ENCODE data around the gene KLHL26.
A peak's percentile ranks its signal among the peaks of the same experiment; 100 is the strongest.

KLHL26 gene

GRCh38 chr19:18601875-18602274 lies 35.0 kb upstream of the KLHL26 start:
- DNase-seq = no peak

- no peak for DNase-seq
Observed at GRCh38 chr19:18603255-18603957, 33.4 kb upstream of the KLHL26 start.

- DNase-seq = no peak
Observed at GRCh38 chr19:18603958-18604819, 32.6 kb upstream of the KLHL26 start.

- no peak for DNase-seq
Observed at GRCh38 chr19:18604820-18605159, 32.0 kb upstream of the KLHL26 start.

GRCh38 chr19:18605196-18605545 lies 31.7 kb upstream of the KLHL26 start:
- no peak for DNase-seq

GRCh38 chr19:18605546-18606280 lies 31.1 kb upstream of the KLHL26 start:
- DNase-seq = no peak

- no peak for DNase-seq
Observed at GRCh38 chr19:18606281-18607225, 30.3 kb upstream of the KLHL26 start, which contains the start of gene CRLF1. TSS of gene CRLF1 (minus strand) at chr19:18606799. CDS start at chr19:18606656, 143 bp downstream.

- DNase-seq = no peak
Observed at GRCh38 chr19:18607226-18608101, 29.4 kb upstream of the KLHL26 start.

GRCh38 chr19:18608102-18608804 lies 28.6 kb upstream of the KLHL26 start:
- no peak for DNase-seq

GRCh38 chr19:18608805-18609716 lies 27.8 kb upstream of the KLHL26 start:
- DNase-seq = no peak

- no peak for DNase-seq
Observed at GRCh38 chr19:18609717-18610051, 27.1 kb upstream of the KLHL26 start.

- DNase-seq = no peak
Observed at GRCh38 chr19:18610245-18610555, 26.6 kb upstream of the KLHL26 start.

- no peak for DNase-seq
Observed at GRCh38 chr19:18610556-18611326, 26.1 kb upstream of the KLHL26 start.

GRCh38 chr19:18611327-18612050 lies 25.3 kb upstream of the KLHL26 start:
- DNase-seq = no peak

- no peak for DNase-seq
Observed at GRCh38 chr19:18612051-18612771, 24.6 kb upstream of the KLHL26 start.

- DNase-seq = peak; percentile 61
Observed at GRCh38 chr19:18612772-18613588, 23.8 kb upstream of the KLHL26 start, which contains the start of gene TMEM59L. TSS of gene TMEM59L (plus strand) at chr19:18612870. CDS start at chr19:18612959, 89 bp downstream.
